Femur (tissue), 1 donor: ENCODE measurements around the gene RNF26.
A peak's percentile ranks its signal among the peaks of the same experiment; 100 is the strongest.
"Not testable (repeated sequence)": the region's sequence is repeated elsewhere in the genome, so short reads cannot be mapped to it uniquely, and the experiment has no call there.

Source experiments
- DNase-seq: peaks from one replicate; pipeline ENCODE4 v3.0.0-alpha.2; 2017

RNF26 gene

GRCh38 chr11:119372260-119373058 is 38.1 kb downstream of the RNF26 start:
- DNase-seq = no peak

GRCh38 chr11:119373059-119373920 is 39.0 kb downstream of the RNF26 start:
- peak; percentile 29 for DNase-seq

- DNase-seq = peak; percentile 87
Measured at GRCh38 chr11:119373921-119374631, 39.7 kb downstream of the RNF26 start.

- peak; percentile 70 for DNase-seq
Measured at GRCh38 chr11:119374632-119375336, 40.5 kb downstream of the RNF26 start.

GRCh38 chr11:119375337-119376196 is 41.2 kb downstream of the RNF26 start:
- peak; percentile 80 for DNase-seq

GRCh38 chr11:119376197-119376847 is 42.0 kb downstream of the RNF26 start:
- peak; percentile 82 for DNase-seq

GRCh38 chr11:119377112-119377901 is 43.0 kb downstream of the RNF26 start:
- DNase-seq = peak; percentile 30

GRCh38 chr11:119377961-119378667 is 43.8 kb downstream of the RNF26 start:
- peak; percentile 26 for DNase-seq

GRCh38 chr11:119378851-119379465 is 44.6 kb downstream of the RNF26 start:
- DNase-seq = peak; percentile 46

- no peak for DNase-seq
Measured at GRCh38 chr11:119380160-119380826, 46.0 kb downstream of the RNF26 start.

- no peak for DNase-seq
Measured at GRCh38 chr11:119380827-119381180, 46.5 kb downstream of the RNF26 start.

- DNase-seq = peak; percentile 98
Measured at GRCh38 chr11:119381181-119381988, 47.1 kb downstream of the RNF26 start, which contains the start of gene USP2. TSS of gene USP2 (minus strand) at chr11:119381690. CDS start at chr11:119373480, 8,210 bp downstream.

- no peak for DNase-seq
Measured at GRCh38 chr11:119382101-119382500, 47.8 kb downstream of the RNF26 start.

GRCh38 chr11:119382513-119382912 is 48.2 kb downstream of the RNF26 start:
- not testable (repeated sequence) for DNase-seq

GRCh38 chr11:119384332-119384731 is 50.0 kb downstream of the RNF26 start:
- DNase-seq = no peak
